Measurements from ENCODE around the gene OR51A7.

The OR51A7 gene

DNA sequence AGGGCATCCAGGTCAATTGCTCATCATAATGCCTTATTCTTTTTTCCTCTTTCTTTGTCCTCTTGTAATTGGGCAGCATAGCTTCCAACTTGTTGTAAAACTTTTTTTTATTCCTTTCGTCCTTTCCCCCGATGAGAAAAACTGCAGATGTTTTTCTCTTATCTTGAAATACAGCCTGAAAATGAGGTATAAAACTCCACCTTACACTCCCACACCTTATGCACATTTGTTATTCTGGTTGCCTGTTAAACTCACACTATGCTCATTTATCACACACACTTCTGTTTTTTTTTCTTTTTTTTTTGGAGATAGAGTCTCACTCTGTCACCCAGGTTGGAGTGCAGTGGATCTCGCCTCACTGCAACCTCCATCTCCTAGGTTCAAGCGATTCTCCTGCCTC, 53.8 kb downstream of the OR51A7 start:
- DNase-seq: no peak
